ENCODE results near the gene TEKT3.

Gene TEKT3

DNA sequence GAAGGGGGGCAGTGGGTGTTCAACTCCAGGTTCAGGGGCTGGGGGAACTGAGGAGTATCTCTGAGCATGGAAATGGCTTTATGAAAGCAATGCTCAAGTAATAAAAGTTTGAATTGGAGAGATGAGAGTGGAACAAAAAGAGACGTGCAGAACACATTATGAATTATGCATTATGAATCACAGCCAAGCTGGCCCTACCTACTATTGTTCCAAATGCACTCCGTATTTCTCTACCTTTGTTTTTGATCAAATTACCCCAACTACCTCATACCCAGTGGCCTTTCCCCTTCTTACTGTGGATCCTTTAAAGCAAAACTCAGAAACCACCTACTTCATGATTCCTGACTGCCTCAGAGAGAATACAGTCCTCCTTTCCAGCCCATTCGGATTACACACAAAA is 38.1 kb downstream of the TEKT3 start:
- DNase-seq (ENCODE audit: extremely low spot score, insufficient read length, low read depth) (no peak), FAIRE-seq (no peak)

DNA sequence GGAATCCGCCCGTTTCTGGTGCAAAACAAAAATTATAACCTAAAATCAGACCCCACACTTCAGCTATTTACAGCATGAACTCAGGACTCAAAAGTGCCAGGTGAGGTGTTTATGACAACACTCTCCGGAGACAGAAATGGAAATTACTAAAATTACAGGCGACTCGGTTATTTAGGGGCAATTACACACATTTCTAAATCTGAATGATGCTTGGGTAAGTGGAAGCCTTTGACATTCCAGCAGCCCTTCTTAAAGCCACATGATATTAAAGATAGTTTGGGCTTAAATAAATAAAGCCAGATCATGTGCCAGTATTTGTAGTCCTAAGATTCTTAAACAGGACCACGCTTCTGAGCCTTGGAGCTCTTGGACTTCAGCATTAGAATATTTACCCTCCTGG is 39.6 kb downstream of the TEKT3 start:
- FAIRE-seq, result no peak
- DNase-seq (ENCODE audit: extremely low spot score, insufficient read length, low read depth), result no peak

DNA sequence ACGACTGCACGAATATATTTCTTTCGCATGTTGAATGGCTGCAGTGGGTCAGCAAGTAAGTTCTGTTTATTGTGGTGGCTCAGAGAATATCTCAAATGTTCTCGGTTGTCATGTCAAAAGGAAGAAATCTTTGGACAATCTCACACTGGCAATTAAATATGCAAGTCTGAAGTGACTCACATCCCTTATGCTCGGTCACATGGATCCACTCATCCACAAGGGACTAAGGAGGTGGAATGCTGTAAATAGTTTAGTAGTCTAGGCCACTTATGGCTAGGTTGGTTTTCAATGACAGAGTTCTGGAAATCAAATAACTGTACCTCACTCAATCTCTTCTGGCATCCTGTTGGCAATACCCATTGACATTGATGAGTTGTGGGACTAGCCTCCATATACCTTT is 43.2 kb downstream of the TEKT3 start:
- no peak for DNase-seq (ENCODE audit: extremely low spot score, insufficient read length, low read depth)
- no peak for FAIRE-seq

DNA sequence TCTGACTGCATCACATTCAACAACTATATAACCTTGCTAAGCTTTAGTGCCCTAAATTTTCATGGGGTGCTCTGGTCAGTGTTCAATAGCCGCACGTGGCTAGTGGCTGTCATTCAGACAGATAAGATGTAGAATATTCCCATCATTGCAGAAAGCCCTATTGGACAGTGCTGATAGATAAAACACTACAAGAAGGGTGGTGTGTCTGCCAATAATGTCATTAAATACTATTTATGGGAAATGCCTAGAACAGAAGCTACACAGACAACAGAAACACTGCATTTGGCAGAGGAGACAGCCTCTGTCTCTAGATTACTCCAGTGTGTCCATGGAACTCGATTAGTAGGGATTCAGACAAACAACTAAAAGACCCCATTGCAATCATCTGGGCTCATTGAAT is 47.8 kb downstream of the TEKT3 start:
- no peak for FAIRE-seq
- DNase-seq (ENCODE audit: extremely low spot score, insufficient read length, low read depth), result no peak

DNA sequence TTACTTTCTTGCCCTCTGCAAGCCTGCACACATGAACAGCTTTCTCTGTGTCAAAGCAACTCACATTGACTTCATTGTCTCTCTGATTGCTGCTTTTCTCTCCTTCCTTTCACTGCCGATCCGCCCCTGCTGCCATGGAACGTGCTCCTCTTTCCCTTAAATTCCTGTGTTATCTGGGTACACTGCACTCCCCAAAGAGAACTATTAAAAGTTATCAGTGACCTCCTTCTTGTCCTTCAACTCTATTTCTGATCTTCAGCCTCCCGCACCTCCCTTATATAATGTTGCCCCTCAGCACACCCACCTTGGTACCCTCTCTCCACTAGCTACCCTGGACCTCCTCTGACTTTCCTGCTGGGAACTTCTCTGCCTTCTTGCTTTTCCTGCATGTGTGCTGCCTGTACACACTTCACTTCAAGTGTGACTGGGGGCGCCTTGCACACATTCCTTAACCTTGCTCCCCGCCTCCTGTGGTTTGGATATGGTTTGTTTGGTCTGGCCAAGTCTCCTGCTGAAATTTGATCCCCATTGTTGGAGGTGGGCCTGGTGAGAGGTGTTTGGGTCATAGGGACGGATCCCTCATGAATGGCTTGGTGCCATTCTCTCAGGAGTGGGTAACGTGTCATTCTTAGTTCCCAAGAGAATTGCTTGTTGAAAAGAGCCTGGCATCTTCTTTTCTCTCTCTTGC is 49.6 kb downstream of the TEKT3 start:
- DNase-seq (ENCODE audit: extremely low spot score, insufficient read length, low read depth) (no peak), FAIRE-seq (no peak)

DNA sequence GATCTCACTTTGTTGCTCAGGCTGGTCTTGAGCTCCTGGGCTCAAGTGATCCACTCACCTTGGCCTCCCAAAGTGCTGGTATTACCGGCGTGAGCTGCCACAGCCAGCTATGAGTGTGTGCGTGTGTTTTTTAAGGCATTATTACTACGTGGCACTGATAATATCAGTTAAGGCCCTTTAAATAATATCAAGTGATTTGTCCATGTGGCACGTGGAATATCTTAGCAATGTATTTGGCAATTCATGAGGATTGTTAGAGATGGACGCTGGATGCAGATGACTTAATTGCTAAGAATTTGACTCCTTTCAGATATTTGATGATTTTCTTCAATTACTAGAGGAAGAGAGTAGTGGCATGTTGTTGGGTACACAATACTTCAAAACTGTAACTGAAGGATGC is 50.8 kb downstream of the TEKT3 start:
- FAIRE-seq, result no peak
- no peak for DNase-seq (ENCODE audit: extremely low spot score, insufficient read length, low read depth)

DNA sequence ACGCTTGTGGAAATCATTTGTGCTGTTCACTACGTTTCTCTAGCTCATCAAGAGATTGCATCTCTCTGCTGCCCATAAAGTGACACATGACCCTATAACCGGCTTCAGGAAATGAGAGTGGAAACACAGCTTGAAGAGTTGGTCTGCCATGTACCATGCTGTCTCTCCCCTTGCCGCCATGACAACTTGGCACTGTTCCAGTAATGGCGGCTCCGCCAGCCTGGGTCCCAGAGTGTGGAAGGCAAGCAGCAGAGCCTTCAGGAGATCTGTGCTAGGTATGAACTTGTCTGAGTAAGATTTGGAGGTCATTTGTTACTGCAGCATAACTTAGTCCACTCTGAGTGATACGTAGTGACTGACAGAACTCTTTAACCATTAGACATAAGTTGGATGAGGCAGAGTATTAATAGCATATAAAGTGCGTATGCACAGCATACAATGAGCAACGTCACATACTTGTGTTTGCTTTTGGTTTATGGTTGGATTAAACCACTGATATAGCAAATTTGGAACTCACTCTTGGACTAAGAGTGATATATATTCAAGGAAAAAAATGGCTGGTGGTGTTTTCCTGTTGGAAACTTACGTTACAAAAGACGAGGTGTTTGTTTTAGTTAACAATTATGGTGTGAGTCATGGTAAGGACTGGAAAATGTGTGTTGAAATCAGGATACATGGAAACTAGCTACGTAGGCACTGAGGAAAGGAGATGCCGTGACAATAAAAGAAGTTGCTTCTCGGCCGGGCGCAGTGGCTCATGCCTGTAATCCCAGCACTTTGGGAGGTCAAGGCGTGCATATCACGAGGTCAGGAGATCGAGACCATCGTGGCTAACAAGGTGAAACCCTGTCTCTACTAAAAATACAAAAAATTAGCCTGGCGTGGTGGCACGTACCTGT is 51.9 kb downstream of the TEKT3 start:
- FAIRE-seq (no peak), DNase-seq (ENCODE audit: extremely low spot score, insufficient read length, low read depth) (no peak)

DNA sequence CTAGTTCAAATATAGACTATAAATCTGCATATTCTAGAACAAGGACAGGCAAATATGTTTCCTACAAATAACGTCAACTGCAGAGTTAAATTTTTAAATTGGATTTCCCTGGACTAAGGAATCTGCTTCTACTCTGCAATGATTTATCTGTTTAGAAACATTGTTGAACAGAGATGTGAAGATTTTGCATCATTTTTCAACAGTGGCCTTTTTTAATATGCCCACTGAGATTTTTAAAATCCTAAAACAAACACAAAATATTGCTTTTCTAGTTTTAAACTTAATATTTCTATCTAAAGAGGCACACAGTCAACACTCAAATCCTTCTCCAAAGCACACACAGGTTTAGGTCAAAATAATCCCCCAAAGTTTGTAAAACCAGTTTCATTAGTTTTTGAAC is 52.5 kb downstream of the TEKT3 start:
- FAIRE-seq (no peak), DNase-seq (ENCODE audit: extremely low spot score, insufficient read length, low read depth) (no peak)

DNA sequence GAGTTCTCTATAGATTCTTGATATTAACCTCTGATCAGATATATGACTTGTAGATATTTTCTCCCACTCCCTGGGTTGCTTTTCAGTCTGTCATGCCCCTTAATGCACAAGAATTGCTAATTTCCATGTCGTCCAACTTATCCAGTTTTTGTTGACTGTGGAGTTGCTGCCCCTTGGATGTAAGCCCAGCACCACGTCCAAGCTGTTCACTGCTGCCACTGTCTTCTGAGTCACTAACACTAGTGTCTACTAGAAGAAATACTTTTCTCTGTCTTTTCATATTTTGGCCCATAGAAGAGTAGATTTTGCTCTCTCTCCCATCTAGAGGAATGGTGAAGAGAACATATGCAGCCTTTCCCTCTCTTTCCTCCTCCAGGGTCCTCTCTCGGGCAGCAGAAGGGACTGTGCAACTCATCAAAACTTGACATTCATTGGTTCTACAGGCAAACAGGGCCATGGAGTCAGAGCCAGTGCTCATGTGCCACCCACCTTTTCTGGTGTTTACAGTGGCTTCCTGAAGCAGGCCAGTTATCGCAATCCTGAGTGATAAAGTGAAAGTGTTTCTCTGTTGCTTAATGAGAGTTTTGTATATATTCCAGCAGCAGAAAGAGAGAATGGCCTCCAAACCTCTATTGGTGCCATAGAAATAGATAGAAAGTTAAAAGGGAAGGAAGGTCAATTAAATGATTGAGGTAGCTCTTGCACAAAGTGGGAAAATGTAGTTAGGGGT is 53.7 kb downstream of the TEKT3 start:
- FAIRE-seq (no peak), DNase-seq (ENCODE audit: extremely low spot score, insufficient read length, low read depth) (no peak)

DNA sequence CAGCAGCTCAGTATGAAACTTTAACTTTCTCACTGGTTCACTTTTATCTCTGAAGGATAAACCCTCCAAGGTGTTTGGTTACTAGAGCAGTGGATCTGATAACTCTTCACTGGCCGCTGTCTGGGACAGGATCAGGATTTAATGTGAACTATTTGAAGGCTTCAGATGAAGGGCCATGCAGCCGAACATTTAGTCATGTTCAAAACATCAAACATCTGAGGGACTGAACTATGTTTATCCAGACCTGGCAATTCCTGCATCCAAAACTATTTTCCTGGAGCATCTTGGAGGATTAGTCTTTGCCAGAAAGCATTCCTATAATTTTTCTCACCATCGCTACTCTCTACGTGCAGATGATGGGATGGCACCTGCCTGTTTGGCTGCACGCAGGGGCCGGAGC is 55.9 kb downstream of the TEKT3 start:
- no peak for FAIRE-seq
- DNase-seq (ENCODE audit: extremely low spot score, insufficient read length, low read depth), result no peak

DNA sequence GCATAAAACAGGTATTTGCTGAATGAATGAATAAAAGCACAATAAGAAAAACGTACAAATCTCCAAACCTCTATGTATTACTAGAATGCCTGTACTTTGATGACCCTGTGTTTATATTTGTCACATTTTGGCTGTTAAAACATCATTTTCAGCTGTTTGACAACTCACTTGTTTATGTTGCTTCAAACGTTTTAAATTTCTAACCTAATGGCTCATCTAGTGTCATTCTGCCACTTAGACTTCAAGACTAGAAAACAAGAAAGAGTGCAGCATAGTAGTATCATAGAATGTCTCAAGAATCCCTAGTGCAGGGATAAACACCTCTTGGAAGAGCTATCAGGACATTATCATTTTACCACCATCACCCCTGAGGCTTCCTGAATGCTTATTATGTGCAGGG is 56.9 kb downstream of the TEKT3 start:
- FAIRE-seq, result no peak
- DNase-seq (ENCODE audit: extremely low spot score, insufficient read length, low read depth), result no peak

DNA sequence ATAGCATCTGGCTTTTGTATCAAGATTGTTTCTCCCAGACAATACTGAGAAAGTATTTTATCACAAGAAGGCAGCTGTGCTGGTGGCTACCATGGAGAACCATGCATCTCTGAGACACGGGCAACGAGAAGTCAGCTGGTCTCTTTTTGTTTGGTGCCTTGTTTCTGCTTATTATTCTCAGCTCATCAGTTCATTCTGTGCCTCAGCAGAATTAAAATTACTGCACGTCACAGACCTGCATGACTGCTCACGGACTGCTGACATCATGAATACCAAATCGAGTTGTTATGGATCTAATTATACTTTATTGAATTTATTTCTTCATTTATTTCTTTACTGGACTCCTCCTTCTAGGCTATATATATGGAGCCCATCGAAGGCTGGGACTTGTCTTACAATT is 57.3 kb downstream of the TEKT3 start:
- DNase-seq (ENCODE audit: extremely low spot score, insufficient read length, low read depth), result no peak
- FAIRE-seq, result no peak

DNA sequence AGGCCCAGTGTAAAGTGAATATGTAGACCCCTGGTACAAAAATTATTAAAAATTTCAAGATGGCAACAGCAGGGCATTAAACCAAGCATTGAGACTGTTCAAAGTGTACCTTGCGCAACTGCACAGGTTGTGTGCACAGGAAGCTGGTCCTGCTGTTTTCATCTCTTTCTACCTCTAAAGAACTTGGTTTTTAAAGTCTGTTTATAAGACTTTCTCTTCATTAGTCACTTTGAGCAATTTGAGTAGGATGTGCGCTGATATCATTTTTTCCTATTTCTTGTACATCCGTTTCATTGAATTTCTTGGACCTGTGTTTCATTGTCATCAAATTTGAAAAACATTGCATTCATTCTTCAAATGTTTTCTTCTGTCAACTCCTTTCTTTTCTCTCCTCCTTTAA is 59.5 kb downstream of the TEKT3 start:
- DNase-seq (ENCODE audit: extremely low spot score, insufficient read length, low read depth) (no peak), FAIRE-seq (no peak)

DNA sequence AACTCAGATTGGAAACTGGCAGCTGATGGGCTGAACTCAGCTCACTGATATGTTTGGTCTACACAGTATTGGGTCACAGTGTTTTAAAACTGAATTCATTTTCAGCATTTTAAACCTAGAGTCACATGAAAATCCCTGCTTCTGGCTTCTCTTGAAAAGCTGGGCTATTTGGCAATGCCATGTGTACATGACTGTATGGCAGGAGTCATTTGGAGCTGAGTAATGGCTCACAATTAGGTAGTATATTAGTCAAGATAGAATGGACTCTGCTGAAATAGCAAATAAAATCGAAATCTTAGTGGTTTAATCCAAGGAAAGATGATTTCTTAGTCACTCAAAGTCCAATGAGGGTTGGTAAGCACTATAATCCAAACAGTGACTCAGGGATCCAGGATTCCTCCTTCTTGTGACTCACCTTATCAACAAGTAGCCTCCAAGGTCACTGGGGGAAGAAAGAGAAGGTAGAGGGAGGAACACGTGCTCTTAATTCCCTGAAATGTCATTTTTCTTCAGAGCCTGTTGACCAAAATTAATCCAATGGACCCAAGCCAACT is 62.4 kb downstream of the TEKT3 start:
- DNase-seq (ENCODE audit: extremely low spot score, insufficient read length, low read depth), result no peak
- no peak for FAIRE-seq

DNA sequence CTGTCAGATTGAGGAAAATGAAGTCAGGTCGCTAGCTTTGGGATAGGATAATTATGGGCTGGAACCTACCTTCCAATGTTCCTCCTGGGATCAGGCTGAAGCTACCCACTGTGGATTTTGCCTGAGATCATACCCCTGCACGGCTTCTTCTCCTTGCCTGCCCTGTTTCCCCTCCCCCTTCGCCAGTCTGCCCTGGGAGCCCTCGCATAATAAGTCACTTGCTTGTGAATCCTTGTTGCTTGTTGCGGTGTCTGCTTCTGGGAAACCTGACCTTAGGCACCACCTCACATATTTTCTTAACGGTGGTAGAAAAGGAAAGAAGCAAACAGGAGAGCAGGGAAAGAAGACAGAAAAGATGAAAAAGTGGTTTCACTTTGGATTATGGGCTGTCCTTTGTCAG is 63.0 kb downstream of the TEKT3 start:
- DNase-seq (ENCODE audit: extremely low spot score, insufficient read length, low read depth) (no peak), FAIRE-seq (no peak)

DNA sequence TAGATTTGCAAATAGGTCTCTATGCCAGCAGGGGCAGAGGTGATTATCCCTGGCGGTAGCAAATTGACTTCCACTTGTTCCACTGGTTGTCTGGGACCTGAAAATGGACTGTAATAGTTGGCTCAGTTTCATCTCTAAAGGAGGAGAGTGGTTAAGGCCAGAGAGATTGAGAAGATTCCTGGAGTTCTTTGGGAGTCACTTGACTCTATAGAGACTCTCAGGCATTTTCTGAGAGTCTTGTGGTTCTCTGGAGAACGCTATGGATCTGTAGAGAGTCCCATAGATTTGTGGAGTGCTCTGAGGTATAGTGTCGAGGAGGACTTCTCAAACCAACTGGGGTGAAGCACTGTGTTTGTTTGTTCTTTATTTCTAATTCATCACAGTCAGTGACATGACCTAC is 67.4 kb downstream of the TEKT3 start:
- no peak for FAIRE-seq
- DNase-seq (ENCODE audit: extremely low spot score, insufficient read length, low read depth), result no peak

DNA sequence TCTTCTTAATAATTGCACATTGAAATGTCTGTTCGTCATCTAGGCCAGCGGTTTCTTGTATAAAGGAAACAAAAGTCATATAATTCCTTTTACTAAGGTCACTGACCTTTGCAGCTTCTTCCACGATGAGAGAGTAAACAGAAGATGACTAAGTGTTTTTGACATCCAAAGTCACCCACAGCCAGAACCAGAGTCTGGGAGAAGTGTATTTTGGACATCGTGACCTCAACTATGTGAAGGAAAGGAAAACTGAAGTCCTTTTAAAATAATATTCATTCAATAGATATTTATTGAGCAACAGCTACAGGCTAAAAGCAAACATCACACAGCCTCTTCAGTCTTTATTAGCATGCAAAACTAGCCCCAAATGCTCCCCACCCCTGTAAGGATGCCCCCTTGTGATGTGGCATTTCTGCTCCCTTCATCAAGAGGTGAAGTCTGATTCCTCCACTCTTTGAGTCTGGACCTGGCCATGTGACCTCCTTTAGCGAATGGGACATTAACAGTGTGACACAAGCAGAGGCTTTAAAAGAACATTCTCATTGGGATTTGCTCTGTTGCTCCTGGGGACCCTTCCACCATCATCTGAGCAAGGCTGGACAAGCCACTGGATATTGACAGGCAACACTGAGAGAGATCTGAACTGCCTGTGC is 68.1 kb downstream of the TEKT3 start:
- FAIRE-seq, result no peak
- no peak for DNase-seq (ENCODE audit: extremely low spot score, insufficient read length, low read depth)

DNA sequence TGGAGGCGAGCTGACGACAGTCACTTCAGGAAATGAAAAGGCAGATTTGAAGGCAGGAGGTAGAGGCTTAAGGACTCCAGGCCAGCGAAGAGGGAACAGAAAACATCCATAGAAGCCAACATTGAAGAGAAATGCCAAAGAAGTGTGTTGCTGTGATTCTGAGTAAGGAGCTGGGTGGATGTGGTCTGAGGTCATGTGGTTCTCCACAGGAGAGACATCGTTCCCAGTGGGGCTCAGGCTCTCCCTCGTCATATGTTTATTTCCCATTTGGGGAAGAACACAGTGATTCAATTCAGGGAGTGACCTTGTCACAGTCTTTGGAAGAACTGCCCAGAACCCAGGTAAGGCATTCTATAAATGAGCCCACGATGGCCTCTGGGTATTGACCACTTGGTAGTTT is 69.7 kb downstream of the TEKT3 start:
- FAIRE-seq (no peak), DNase-seq (ENCODE audit: extremely low spot score, insufficient read length, low read depth) (no peak)

DNA sequence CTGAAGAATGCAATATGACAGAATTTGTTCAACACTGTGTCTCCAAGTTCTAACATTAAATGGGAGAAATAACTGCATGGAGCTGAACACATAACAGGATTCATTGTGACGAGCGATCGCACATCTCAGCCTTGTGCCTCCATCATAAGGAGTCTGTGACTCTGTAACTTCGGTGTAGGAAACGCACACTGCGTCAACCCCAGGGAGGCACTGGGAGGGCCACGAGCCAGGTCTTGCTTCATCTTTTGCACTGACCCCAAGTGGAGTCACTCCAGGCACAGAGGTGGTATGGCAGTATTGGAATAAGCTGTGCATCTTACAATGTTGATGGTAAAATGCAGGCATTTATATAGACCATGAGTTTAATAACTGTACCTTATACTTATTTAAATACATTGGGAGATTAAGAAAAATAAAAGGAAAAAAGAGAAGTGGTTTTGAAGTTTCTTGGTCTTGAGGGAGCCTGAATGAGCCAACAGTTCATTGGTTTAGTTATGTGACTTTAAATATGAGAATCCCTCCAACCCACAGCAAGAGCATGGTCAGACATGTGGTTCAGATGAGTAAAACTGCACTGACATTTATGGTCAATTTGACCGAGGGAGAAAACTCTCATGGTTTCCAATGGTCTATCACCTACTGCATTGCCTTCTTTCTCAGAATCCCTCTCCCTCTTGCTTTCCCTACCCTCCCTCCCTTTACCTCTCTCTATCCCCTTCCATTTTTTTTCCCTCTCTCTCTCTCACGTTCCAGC is 70.6 kb downstream of the TEKT3 start:
- DNase-seq (ENCODE audit: extremely low spot score, insufficient read length, low read depth), result no peak
- no peak for FAIRE-seq

DNA sequence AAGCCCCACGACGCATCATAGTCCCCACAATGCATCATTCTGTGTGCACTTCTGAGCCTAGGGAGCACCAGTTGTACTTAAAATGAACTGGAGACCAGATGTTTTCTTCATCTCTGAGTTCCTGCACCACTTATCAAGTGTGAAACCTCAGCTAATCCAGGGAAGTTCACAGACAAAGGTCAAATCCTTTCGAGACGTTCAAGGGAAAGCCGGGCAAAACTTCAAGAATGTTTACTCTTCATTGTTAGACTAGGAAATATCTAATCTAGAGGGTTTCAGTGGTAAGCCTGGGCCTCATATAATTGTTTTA is 71.7 kb downstream of the TEKT3 start:
- FAIRE-seq (no peak), DNase-seq (ENCODE audit: extremely low spot score, insufficient read length, low read depth) (no peak)
